K562 (cell line): ENCODE measurements around the gene OTP. TPM values are rescaled to one million over a fixed set of nuclear protein-coding genes. Genes with fewer than 3 reads are reported as not detected.

Experiments
- ATAC-seq: fragments of 200-7000 bp; cut with Tn5 transposase; 3 replicates; pipeline ENCODE4 v1.9.1; 2020; ENCODE audit warnings: moderate library complexity
- BruUV-seq: library from RNA; stranded (reverse); fragments of 400-500 nt; replicated peaks from 2 replicates; lab custom pipeline; 2021; lab: Mats Ljungman, UMichigan
- CTCF ChIA-PET: fragments of 300-600 bp; formaldehyde crosslinking; extraction: SDS; loops from one replicate; lab custom pipeline; 2021; ENCODE audit warnings: low intra/inter-chr PET ratio; lab: Yijun Ruan, JAX
- POLR2A ChIA-PET: fragments of 300-600, 350-650 bp; sonication (Branson Sonifier 250); formaldehyde crosslinking; extraction: SDS; loops from one replicate; lab custom pipeline; 2021; ENCODE audit warnings: antibody characterized with exemption, inconsistent platforms; lab: Yijun Ruan, JAX
- DNase-seq, 4 experiments: peaks; one replicate each; pipeline versions ENCODE4 v3.0.0 to v3.0.0-alpha.2; 2011 to 2018; ENCODE audit warnings: low spot score in 3 of 4, mixed read lengths in 3 of 4; ENCODE audit errors: extremely low read depth in 1 of 4
- FAIRE-seq: peaks from 2 replicates; lab custom pipeline; 2011; peaks lifted over from hg19 to GRCh38; lab: Jason Lieb, UNC
- H2AFZ ChIP-seq: 2 replicates; pipeline ENCODE4 v1.6.0; 2011; ENCODE audit warnings: low read depth, low read length, control low read depth, inconsistent platforms
- H3K27ac ChIP-seq: fragments of 200-600 bp; 3 replicates; pipeline ENCODE4 v1.8.0; 2011; ENCODE audit warnings: low read depth, mild to moderate bottlenecking, control low read depth, inconsistent platforms, low read length, moderate library complexity, mixed read lengths; ENCODE audit errors: extremely low read depth
- H3K27me3 ChIP-seq, 2 experiments: fragments of 300-600 bp in 1 of 2; 2 replicates in 1 of 2; 3 replicates in 1 of 2; pipeline versions ENCODE4 v1.6.0 to v1.8.0; 2011; ENCODE audit warnings: inconsistent platforms in 2 of 2, low read length in 2 of 2, mild to moderate bottlenecking in 1 of 2, mixed read lengths in 1 of 2, moderate library complexity in 1 of 2; ENCODE audit not compliant: control insufficient read depth in 2 of 2, insufficient read depth in 2 of 2
- H3K36me3 ChIP-seq: fragments of 300-600 bp; 3 replicates; pipeline ENCODE4 v1.8.0; 2011; ENCODE audit warnings: mild to moderate bottlenecking, low read length, inconsistent platforms; ENCODE audit not compliant: control insufficient read depth, insufficient read depth
- H3K4me1 ChIP-seq, 2 experiments: fragments of 200-600 bp in 1 of 2; replicated peaks in 1 of 2; 2 replicates in 1 of 2; 3 replicates in 1 of 2; pipeline versions ENCODE4 v1.5.1 to v1.8.0; 2011; ENCODE audit warnings: inconsistent platforms in 2 of 2, low read length in 2 of 2, mild to moderate bottlenecking in 1 of 2, mixed read lengths in 1 of 2, moderate library complexity in 1 of 2; ENCODE audit not compliant: control insufficient read depth in 2 of 2, insufficient read depth in 2 of 2
- H3K4me2 ChIP-seq: 2 replicates; pipeline ENCODE4 v1.6.1; 2011; ENCODE audit warnings: low read length, control low read depth, inconsistent platforms, mixed read lengths; ENCODE audit not compliant: insufficient read depth
- H3K4me3 ChIP-seq: fragments of 200-600 bp; sonication (generic), shearing (Covaris generic); 2 replicates; pipeline ENCODE4 v1.5.1; 2016; ENCODE audit warnings: control low read depth, inconsistent platforms
- H3K79me2 ChIP-seq: fragments of 200-600 bp; 3 replicates; pipeline ENCODE4 v1.8.0; 2011; ENCODE audit warnings: low read length, inconsistent platforms; ENCODE audit not compliant: control insufficient read depth, insufficient read depth
- H3K9ac ChIP-seq, 2 experiments: 2 replicates each; pipeline versions ENCODE4 v1.6.0 to v1.6.1; 2011; ENCODE audit warnings: low read depth in 2 of 2, low read length in 2 of 2, control low read depth in 1 of 2, inconsistent platforms in 1 of 2, mild to moderate bottlenecking in 1 of 2, mixed read lengths in 1 of 2; ENCODE audit not compliant: insufficient read depth in 1 of 2
- H3K9me1 ChIP-seq: one replicate; pipeline ENCODE4 v1.6.0; 2011; ENCODE audit warnings: inconsistent platforms, mild to moderate bottlenecking, low read length, moderate library complexity; ENCODE audit not compliant: control insufficient read depth, insufficient read depth
- H3K9me3 ChIP-seq: replicated peaks from 2 replicates; pipeline ENCODE4 v1.5.1; 2011; ENCODE audit warnings: low read depth, low read length, inconsistent platforms; ENCODE audit not compliant: control insufficient read depth, insufficient read depth
- H4K20me1 ChIP-seq: replicated peaks from 2 replicates; pipeline ENCODE4 v1.6.1; 2011; ENCODE audit warnings: low read length, inconsistent platforms, mixed read lengths; ENCODE audit not compliant: control insufficient read depth, insufficient read depth
- CBX1 ChIP-seq: sonication (generic); IDR thresholded peaks from 2 replicates; pipeline ENCODE4 v1.6.1; 2016; ENCODE audit warnings: antibody characterized with exemption, low read depth, mild to moderate bottlenecking
- DIDO1 ChIP-seq: fragments of 450-650 bp; IDR thresholded peaks from 2 replicates; pipeline ENCODE4 v1.6.1; 2016; ENCODE audit warnings: low read depth, missing biosample characterization, missing genetic modification characterization
- FOXK2 ChIP-seq, 2 experiments: fragments of 450-650 bp; IDR thresholded peaks in 1 of 2; conservative IDR thresholded peaks in 1 of 2; 2 replicates each; pipeline ENCODE4 v1.6.1; 2016; ENCODE audit warnings: low read depth in 2 of 2, mild to moderate bottlenecking in 1 of 2
- HEY1 ChIP-seq: fragments of 250-450 bp; sonication (Bioruptor Pico); IDR thresholded peaks from 2 replicates; pipeline ENCODE4 v1.5.0; 2020; ENCODE audit warnings: mild to moderate bottlenecking, moderate library complexity, borderline replicate concordance
- IFI16 ChIP-seq: fragments of 250-450 bp; sonication (Bioruptor Pico); IDR thresholded peaks from 2 replicates; pipeline ENCODE4 v2.1.2; 2022; ENCODE audit warnings: mild to moderate bottlenecking, inconsistent platforms
- LCOR ChIP-seq: sonication (generic); formaldehyde crosslinking; IDR thresholded peaks from 2 replicates; pipeline ENCODE4 v1.8.0; 2022; ENCODE audit warnings: mild to moderate bottlenecking, missing genetic modification reagents
- MAFG ChIP-seq: fragments of 450-650 bp; conservative IDR thresholded peaks from 2 replicates; pipeline ENCODE4 v1.6.1; 2016; ENCODE audit warnings: missing genetic modification characterization, missing compliant biosample characterization
- MBD1 ChIP-seq: fragments of 250-450 bp; sonication (Bioruptor Pico); IDR thresholded peaks from 2 replicates; pipeline ENCODE4 v1.8.0; 2022; ENCODE audit warnings: inconsistent platforms
- PHB ChIP-seq: fragments of 250-450 bp; sonication (Bioruptor Pico); IDR thresholded peaks from 2 replicates; pipeline ENCODE4 v1.5.0; 2021
- RB1 ChIP-seq: fragments of 450-650 bp; IDR thresholded peaks from 2 replicates; pipeline ENCODE4 v1.6.1; 2017; ENCODE audit warnings: low read depth, mild to moderate bottlenecking
- RCOR1 ChIP-seq, 2 experiments: IDR thresholded peaks; 2 replicates each; pipeline ENCODE4 v1.6.1; 2012; ENCODE audit warnings: low read depth in 2 of 2, low read length in 2 of 2, borderline replicate concordance in 1 of 2, improper control_type of control experiment in 1 of 2
- SREBF2 ChIP-seq: sonication (generic); formaldehyde crosslinking; IDR thresholded peaks from 2 replicates; pipeline ENCODE4 v1.4.0; 2020; ENCODE audit warnings: mild to moderate bottlenecking, missing genetic modification reagents
- TEAD4 ChIP-seq, 2 experiments: sonication (generic) in 1 of 2; formaldehyde crosslinking in 1 of 2; IDR thresholded peaks; 2 replicates each; pipeline versions ENCODE4 v1.6.1 to v1.8.0; 2012 to 2022; ENCODE audit warnings: borderline replicate concordance in 1 of 2, inconsistent platforms in 1 of 2, low read length in 1 of 2, mild to moderate bottlenecking in 1 of 2, missing genetic modification reagents in 1 of 2
- ZC3H11A ChIP-seq: IDR thresholded peaks from 2 replicates; pipeline ENCODE4 v1.6.1; 2012; ENCODE audit warnings: low read depth, low read length, improper control_type of control experiment
- ZNF143 ChIP-seq: sonication (generic); formaldehyde crosslinking; IDR thresholded peaks from 2 replicates; pipeline ENCODE4 v1.9.0; 2022; ENCODE audit warnings: mild to moderate bottlenecking, missing genetic modification reagents
- ZNF583 ChIP-seq: fragments of 250-450 bp; sonication (Bioruptor Pico); IDR thresholded peaks from 2 replicates; pipeline ENCODE4 v1.4.0; 2020
- in situ Hi-C: fragments of 300-500 bp; cut with MboI; formaldehyde crosslinking; loops from 4 replicates; pipeline ENCODE4 v1.15.0; 2018; ENCODE audit warnings: inconsistent platforms, mixed read lengths
- intact Hi-C: fragments of 100-400 bp; cut with micrococcal nuclease; formaldehyde crosslinking; loops from 2 replicates; pipeline ENCODE4 v1.14.2; 2022
- polyA plus RNA-seq, 8 experiments: library from polyadenylated mRNA; depleted of rRNA in 4 of 8; stranded (reverse) in 5 of 8; unstranded in 3 of 8; fragments of >200 nt; fragmentation: Nextera tagmentation in 2 of 8; fragmentation: Illumina TruSeq in 1 of 8; extraction: Ambion mirVana in 2 of 8; extraction: Trizol in 1 of 8; gene quantifications; 2 replicates each; pipeline versions ENCODE4 v1.2.1 to v1.2.3, GENCODE V29; 2011 to 2014; ENCODE audit warnings: inconsistent platforms in 1 of 8, missing spikeins in 1 of 8
- total RNA-seq, 7 experiments: library from RNA; depleted of rRNA in 6 of 7; stranded (reverse); fragments of >200 nt in 6 of 7; fragmentation: Illumina TruSeq in 2 of 7; extraction: Trizol in 2 of 7; gene quantifications; 2 replicates each; pipeline versions ENCODE4 v1.2.1 to v1.2.3, GENCODE V29; 2011 to 2021; ENCODE audit warnings: low replicate concordance in 1 of 7

OTP gene
- total and polyA plus RNA-seq, 9 of the 15 experiments (the other 6 are each of a cell fraction or from before 2014, with no cell fraction given) = 0.04 to 0.16 (median 0.06) TPM; not detected in 4

- no peaks in the 10 kb centered on the region for H3K79me2 ChIP-seq
- ATAC-seq = no peak
- TF ChIP-seq RCOR1 (IDR thresholded peaks at IDR 0.05; ENCODE audit: borderline replicate concordance in 1 of 2, low read depth in 2 of 2, low read length in 2 of 2) (no peak), ZNF583 (CRISPR knock-in tag) (no peak), RB1 (no peak), CBX1 (no peak), ZC3H11A (no peak), HEY1 (no peak), LCOR (CRISPR knock-in tag) (no peak), TEAD4 (IDR thresholded peaks at IDR 0.05; ENCODE audit: low read length) (no peak), TEAD4 (CRISPR knock-in tag; IDR thresholded peaks at IDR 0.05; ENCODE audit: borderline replicate concordance) (no peak), ZNF143 (CRISPR knock-in tag) (no peak), SREBF2 (CRISPR knock-in tag) (no peak), PHB (no peak), DIDO1 (no peak), FOXK2 (conservative IDR thresholded peaks at IDR 0.05 in 1 of 2, IDR thresholded peaks at IDR 0.05 in 1 of 2; ENCODE audit: low read depth in 2 of 2) (no peak), MAFG (tag) (no peak), MBD1 (CRISPR knock-in tag) (no peak), IFI16 (no peak)
- TF ChIP-seq, all 486 proteins: peak for 0
- H3K27ac ChIP-seq = no peak overlapping the region
- no peaks in the 10 kb centered on the region for H4K20me1 ChIP-seq
- H2AFZ ChIP-seq = no peak overlapping the region
- no peaks in the 10 kb centered on the region for H3K4me1 ChIP-seq
- intact Hi-C loops = no loop called here
- peaks cover 2% of the 10 kb centered on the region for H3K9me1 ChIP-seq
- CTCF ChIA-PET = no interaction called here
- no peak overlapping the region for H3K4me3 ChIP-seq
- no peak overlapping the region for H3K9ac ChIP-seq
- DNase-seq = no peak
- H3K9me3 ChIP-seq = no peaks in the 10 kb centered on the region
- in situ Hi-C loops = no loop called here
- H3K27me3 ChIP-seq = peaks cover 2 to 5% of the 10 kb centered on the region in 2 experiments; a peak in 2 of 5 replicates
- H3K36me3 ChIP-seq = no peaks in the 10 kb centered on the region
- POLR2A ChIA-PET = interaction anchor here (1.0 kb wide), 1 partner anchor 15 kb away, joined by 4 read pairs; no protein-coding TSS in a partner anchor
- no peak overlapping the region for H3K4me2 ChIP-seq
- no TSS peak for BruUV-seq
- FAIRE-seq = no peak
Measured at GRCh38 chr5:77662635-77663034, 24.1 kb upstream of the OTP start.
